HG02943 (cell line): ENCODE data around the gene COL4A5.
"Not testable (repeated sequence)": the region's sequence is repeated elsewhere in the genome, so short reads cannot be mapped to it uniquely, and the experiment has no call there.

Experiments used
- ATAC-seq: cut with Tn5 transposase; IDR thresholded peaks from one replicate; pipeline ENCODE4 v1.9.1; 2021; ENCODE audit warnings: mild to moderate bottlenecking, low read depth, moderate library complexity; ENCODE audit not compliant: unreplicated experiment

The COL4A5 gene

GRCh38 chrX:108439426-108439942 is at the start of gene COL4A5:
Gene COL4A5, plus strand, starts transcription at chrX:108439838. Its CDS starts 288 bp downstream, at chrX:108440126.
- ATAC-seq = no peak

GRCh38 chrX:108390976-108391717 is 48.5 kb upstream of the COL4A5 start:
- not testable (repeated sequence) for ATAC-seq

- ATAC-seq = no peak
Observed at GRCh38 chrX:108396188-108396891, 43.3 kb upstream of the COL4A5 start.

- no peak for ATAC-seq
Observed at GRCh38 chrX:108396986-108397385, 42.7 kb upstream of the COL4A5 start.

GRCh38 chrX:108397627-108398391 is 41.8 kb upstream of the COL4A5 start:
- ATAC-seq = no peak

GRCh38 chrX:108399418-108400165 is 40.0 kb upstream of the COL4A5 start:
- ATAC-seq = no peak

- no peak for ATAC-seq
Observed at GRCh38 chrX:108412783-108413182, 26.9 kb upstream of the COL4A5 start.

GRCh38 chrX:108415146-108415545 is 24.5 kb upstream of the COL4A5 start:
- ATAC-seq = no peak

- ATAC-seq = no peak
Observed at GRCh38 chrX:108415891-108416290, 23.7 kb upstream of the COL4A5 start.

- ATAC-seq = no peak
Observed at GRCh38 chrX:108417257-108417656, 22.4 kb upstream of the COL4A5 start.

- ATAC-seq = no peak
Observed at GRCh38 chrX:108419401-108419800, 20.2 kb upstream of the COL4A5 start.

- no peak for ATAC-seq
Observed at GRCh38 chrX:108420481-108420880, 19.2 kb upstream of the COL4A5 start.

- no peak for ATAC-seq
Observed at GRCh38 chrX:108426262-108426661, 13.4 kb upstream of the COL4A5 start.

- no peak for ATAC-seq
Observed at GRCh38 chrX:108435261-108435660, 4.4 kb upstream of the COL4A5 start.

- ATAC-seq = no peak
Observed at GRCh38 chrX:108437349-108438109, 2.1 kb upstream of the COL4A5 start.

GRCh38 chrX:108438110-108438623 is 1.5 kb upstream of the COL4A5 start, which contains the start of gene COL4A6:
Gene COL4A6, minus strand, starts transcription at chrX:108438422. Its CDS starts 226 bp downstream, at chrX:108438196.
- ATAC-seq = no peak

GRCh38 chrX:108439961-108440696 is 491 bp downstream of the COL4A5 start:
- no peak for ATAC-seq

- ATAC-seq = no peak
Observed at GRCh38 chrX:108442901-108443464, 3.3 kb downstream of the COL4A5 start.
